Activated CD4-positive, alpha-beta T cell treated with anti-CD3 and anti-CD28 coated beads, Interleukin-2, amount 50 U/mL, for 4 hours (primary cell): Measurements from ENCODE around the gene SNX24.
"Not testable (repeated sequence)": the region's sequence is repeated elsewhere in the genome, so short reads cannot be mapped to it uniquely, and the experiment has no call there.

Experiments
- DNase-seq, 2 experiments: peaks; one replicate each; pipeline ENCODE4 v3.0.0-alpha.2; 2020

Gene SNX24

GRCh38 chr5:122874179-122874875 lies 28.9 kb downstream of the SNX24 start:
- no peak for DNase-seq

- no peak for DNase-seq
Measured at GRCh38 chr5:122877518-122877917, 32.1 kb downstream of the SNX24 start.

GRCh38 chr5:122879076-122879475 lies 33.7 kb downstream of the SNX24 start:
- DNase-seq, result no peak

GRCh38 chr5:122880170-122880689 lies 34.8 kb downstream of the SNX24 start:
- DNase-seq, result no peak

- no peak for DNase-seq
Measured at GRCh38 chr5:122880749-122881148, 35.3 kb downstream of the SNX24 start.

GRCh38 chr5:122882831-122883230 lies 37.4 kb downstream of the SNX24 start:
- no peak for DNase-seq

- DNase-seq, result no peak
Measured at GRCh38 chr5:122885045-122885517, 39.7 kb downstream of the SNX24 start.

- DNase-seq, result no peak
Measured at GRCh38 chr5:122885891-122886290, 40.5 kb downstream of the SNX24 start.

GRCh38 chr5:122895141-122895540 lies 49.7 kb downstream of the SNX24 start:
- no peak for DNase-seq

GRCh38 chr5:122896598-122897282 lies 51.3 kb downstream of the SNX24 start:
- DNase-seq, result no peak

- DNase-seq, result no peak
Measured at GRCh38 chr5:122897283-122897602, 51.8 kb downstream of the SNX24 start.

- DNase-seq, result no peak
Measured at GRCh38 chr5:122901346-122901745, 55.9 kb downstream of the SNX24 start.

GRCh38 chr5:122902263-122902662 lies 56.9 kb downstream of the SNX24 start:
- no peak for DNase-seq

GRCh38 chr5:122906768-122907167 lies 61.4 kb downstream of the SNX24 start:
- no peak for DNase-seq

- DNase-seq, result no peak
Measured at GRCh38 chr5:122907276-122907675, 61.9 kb downstream of the SNX24 start.

GRCh38 chr5:122908108-122908507 lies 62.7 kb downstream of the SNX24 start:
- no peak for DNase-seq

GRCh38 chr5:122908662-122909061 lies 63.2 kb downstream of the SNX24 start:
- DNase-seq, result no peak

GRCh38 chr5:122909470-122910100 lies 64.2 kb downstream of the SNX24 start:
- DNase-seq, result no peak

- DNase-seq, result not testable (repeated sequence)
Measured at GRCh38 chr5:122913436-122913835, 68.0 kb downstream of the SNX24 start.

GRCh38 chr5:122915717-122916461 lies 70.5 kb downstream of the SNX24 start:
- no peak for DNase-seq

GRCh38 chr5:122916490-122916889 lies 71.1 kb downstream of the SNX24 start:
- no peak for DNase-seq

- DNase-seq, result no peak
Measured at GRCh38 chr5:122919969-122920368, 74.6 kb downstream of the SNX24 start.

- DNase-seq, result no peak
Measured at GRCh38 chr5:122921826-122922225, 76.4 kb downstream of the SNX24 start.
